ENCODE measurements around the gene MAP3K2. TPM values are rescaled to one million over a fixed set of nuclear protein-coding genes. Genes with fewer than 3 reads are reported as not detected.

Gene MAP3K2
- total RNA-seq, 4 donors from 2014 or later: 84.8 to 118 (median 92.8) TPM

- Histone ChIP-seq H3K9me3 (no peaks in the 10 kb centered on the region), H3K27ac (no peak overlapping the region), H3K27me3 (no peaks in the 10 kb centered on the region), H3K4me1 (no peaks in the 10 kb centered on the region), H3K4me3 (replicated peaks in 1 of 3) (no peak overlapping the region), H3K36me3 (peaks cover 45 to 57% of the 10 kb centered on the region in 2 donors)
- TF ChIP-seq POLR2A (IDR thresholded peaks at IDR 0.05) (no peak), CTCF (IDR thresholded peaks at IDR 0.05) (no peak)
- WGBS, 2 donors: 95 to 100% methylated on average over 1 of the region's 1 CpG
- no peak for DNase-seq
- intact Hi-C loops (cut with DNase I): loop anchor here (10.0 kb wide), 1 partner anchor 165 kb away; no protein-coding TSS in a partner anchor
Observed at GRCh38 chr2:127320067-127320466, 67.7 kb downstream of the MAP3K2 start.

DNA sequence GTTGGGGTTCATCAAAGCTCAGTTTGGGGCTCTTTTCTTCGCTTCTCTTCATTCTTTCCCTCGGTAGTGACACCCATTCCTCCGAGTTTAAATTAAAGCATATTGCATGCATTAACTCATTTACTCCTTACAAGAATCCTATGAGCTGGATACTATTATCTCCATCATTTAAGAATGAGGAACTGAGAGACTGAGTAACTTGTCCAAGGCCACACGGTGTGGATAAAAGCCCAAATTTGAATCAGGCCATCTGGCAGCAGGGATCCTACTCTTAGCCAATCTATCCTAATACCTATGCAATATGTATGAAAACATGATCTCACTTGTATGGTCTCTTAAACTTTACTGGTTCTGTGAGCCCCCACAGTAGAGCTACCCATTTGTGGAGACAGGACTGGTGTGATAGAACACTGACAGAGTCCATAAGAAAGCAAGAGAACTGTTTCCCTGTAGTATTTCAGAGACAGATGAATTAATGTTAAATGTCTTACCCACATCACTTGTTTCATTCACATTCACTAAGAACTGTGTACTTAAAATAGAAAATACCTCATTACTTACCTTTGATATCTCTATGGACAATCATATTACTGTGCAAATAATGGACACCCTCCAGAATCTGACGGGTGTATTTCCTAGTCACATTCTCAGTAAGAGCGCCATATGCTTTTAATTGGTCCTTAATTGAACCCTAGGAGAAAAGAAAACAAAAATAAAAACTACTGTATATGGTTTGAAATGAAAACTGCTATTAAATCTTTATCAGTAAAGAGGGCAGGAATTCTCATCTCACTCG lies 73.4 kb downstream of the MAP3K2 start:
- H3K4me1 ChIP-seq: no peaks in the 10 kb centered on the region
- no peak overlapping the region for H3K27ac ChIP-seq
- H3K27me3 ChIP-seq: no peaks in the 10 kb centered on the region
- DNase-seq: no peak
- intact Hi-C loops (cut with DNase I): no loop called here
- H3K9me3 ChIP-seq: no peaks in the 10 kb centered on the region
- 92 to 95% methylated on average over 7 of the region's 7 CpGs for WGBS, 2 donors
- H3K4me3 ChIP-seq (replicated peaks in 1 of 3): no peak overlapping the region
- peaks cover 50 to 59% of the 10 kb centered on the region in 2 donors for H3K36me3 ChIP-seq
- TF ChIP-seq CTCF (IDR thresholded peaks at IDR 0.05) (no peak), POLR2A (IDR thresholded peaks at IDR 0.05) (no peak)

DNA sequence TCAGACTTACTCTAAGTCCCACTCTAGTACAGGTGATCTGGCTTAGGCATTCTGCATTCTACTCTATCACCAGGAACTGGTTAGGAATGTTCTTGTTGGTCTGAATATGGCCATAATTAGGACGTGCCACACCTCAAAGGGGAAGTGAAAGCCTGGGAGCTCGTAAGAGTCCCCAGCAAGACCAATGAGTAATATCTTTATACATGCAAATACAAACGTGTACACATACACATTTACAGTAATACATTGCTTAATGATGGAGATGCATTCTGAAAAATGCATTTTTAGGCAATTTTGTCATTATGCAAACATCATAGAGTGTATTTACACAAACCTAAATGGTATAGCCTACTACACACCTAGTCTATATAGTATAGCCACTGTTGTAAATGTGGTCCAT lies 74.4 kb downstream of the MAP3K2 start:
- DNase-seq: no peak
- 88 to 92% methylated on average over 3 of the region's 3 CpGs for WGBS, 2 donors
- no peak overlapping the region for H3K27ac ChIP-seq
- no peak for TF ChIP-seq POLR2A (IDR thresholded peaks at IDR 0.05)
- no peak for TF ChIP-seq CTCF (IDR thresholded peaks at IDR 0.05)
- H3K36me3 ChIP-seq: peaks cover 54 to 65% of the 10 kb centered on the region in 2 donors
- H3K4me3 ChIP-seq (replicated peaks in 1 of 3): no peak overlapping the region
- intact Hi-C loops (cut with DNase I): no loop called here
- no peaks in the 10 kb centered on the region for H3K4me1 ChIP-seq
- H3K27me3 ChIP-seq: no peaks in the 10 kb centered on the region
- H3K9me3 ChIP-seq: no peaks in the 10 kb centered on the region

DNA sequence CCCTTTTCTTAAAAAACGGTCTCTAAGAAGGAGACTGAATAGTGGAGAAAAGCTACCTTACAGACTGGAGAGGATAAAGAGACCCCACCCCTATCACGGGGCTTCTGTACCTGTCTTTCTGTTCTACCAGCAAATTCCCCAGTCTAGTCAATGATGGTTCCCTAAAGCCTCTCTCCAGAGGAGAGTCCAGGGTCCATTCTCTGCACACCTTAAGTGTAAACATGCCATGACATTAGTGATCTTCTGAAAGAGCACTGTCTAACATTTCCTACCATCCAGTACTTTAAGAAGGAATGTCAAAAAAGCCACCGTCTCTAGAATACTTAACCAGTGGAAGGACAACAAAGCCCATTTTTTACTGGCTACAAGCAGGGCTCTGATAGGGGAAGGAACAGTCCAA lies 76.8 kb downstream of the MAP3K2 start:
- Histone ChIP-seq H3K36me3 (peaks cover 53 to 54% of the 10 kb centered on the region in 2 donors), H3K4me3 (replicated peaks in 1 of 3) (no peak overlapping the region), H3K27me3 (no peaks in the 10 kb centered on the region), H3K9me3 (no peaks in the 10 kb centered on the region), H3K4me1 (no peaks in the 10 kb centered on the region), H3K27ac (no peak overlapping the region)
- 95 to 96% methylated on average over 3 of the region's 3 CpGs for WGBS, 2 donors
- TF ChIP-seq POLR2A (IDR thresholded peaks at IDR 0.05) (no peak), CTCF (IDR thresholded peaks at IDR 0.05) (no peak)
- no peak for DNase-seq
- intact Hi-C loops (cut with DNase I): no loop called here

- WGBS, 2 donors: 95 to 96% methylated on average over 4 of the region's 4 CpGs
- Histone ChIP-seq H3K27me3 (no peaks in the 10 kb centered on the region), H3K27ac (no peak overlapping the region), H3K4me1 (no peaks in the 10 kb centered on the region), H3K9me3 (no peaks in the 10 kb centered on the region), H3K36me3 (peaks cover 45 to 56% of the 10 kb centered on the region in 2 donors), H3K4me3 (replicated peaks in 1 of 3) (no peak overlapping the region)
- DNase-seq: no peak
- TF ChIP-seq CTCF (IDR thresholded peaks at IDR 0.05): no peak
- TF ChIP-seq POLR2A (IDR thresholded peaks at IDR 0.05): no peak
- intact Hi-C loops (cut with DNase I): no loop called here
Observed at GRCh38 chr2:127309468-127309867, 78.3 kb downstream of the MAP3K2 start.

Measured in thyroid gland (tissue), 4 donors.